Muscle of leg (tissue), 11 donors: ENCODE measurements around the gene SHANK3. TPM values are rescaled to one million over a fixed set of nuclear protein-coding genes. Genes with fewer than 3 reads are reported as not detected.
A peak's percentile ranks its signal among the peaks of the same experiment; 100 is the strongest.

Experiments
- DNase-seq: peaks from one replicate; pipeline ENCODE4 v3.0.0; 2013
- H3K27ac ChIP-seq: one replicate; pipeline ENCODE4 v1.5.1; 2013; ENCODE audit warnings: mild to moderate bottlenecking, low read length, control low read depth
- H3K27me3 ChIP-seq: one replicate; pipeline ENCODE4 v1.6.1; 2013; ENCODE audit warnings: low read length; ENCODE audit not compliant: control insufficient read depth, insufficient read depth
- H3K36me3 ChIP-seq: one replicate; pipeline ENCODE4 v1.6.1; 2013; ENCODE audit warnings: low read length; ENCODE audit not compliant: control insufficient read depth, insufficient read depth
- H3K4me1 ChIP-seq: one replicate; pipeline ENCODE4 v1.6.1; 2013; ENCODE audit warnings: low read length; ENCODE audit not compliant: control insufficient read depth, insufficient read depth
- H3K4me3 ChIP-seq: one replicate; pipeline ENCODE4 v1.5.1; 2013; ENCODE audit warnings: low read length, control low read depth
- H3K9me3 ChIP-seq: replicated peaks from 2 replicates; pipeline ENCODE4 v1.6.1; 2013; ENCODE audit warnings: low read depth, low read length; ENCODE audit not compliant: control insufficient read depth
- WGBS: methylation state at CpG from one replicate; pipeline ENCODE4 v1.1.5; 2013; ENCODE audit warnings: missing lambda C conversion rate; ENCODE audit not compliant: insufficient coverage; 5-methylcytosine and 5-hydroxymethylcytosine counted together
- polyA plus RNA-seq, 8 donors: library from polyadenylated mRNA; unstranded; fragments of 120-200 nt; gene quantifications; one replicate each; pipeline versions ENCODE4 v1.2.1 to v1.2.3, GENCODE V29; 2013; ENCODE audit warnings: inconsistent platforms in 1 of 8, low replicate concordance in 1 of 8; ENCODE audit not compliant: insufficient read length in 8 of 8, insufficient read depth in 1 of 8
- total RNA-seq: library from RNA; stranded (reverse); fragments of 120-200 nt; gene quantifications from one replicate; pipeline ENCODE4 v1.2.4, GENCODE V29; 2013

The SHANK3 gene
- total and polyA plus RNA-seq, 9 donors, result 4.3 to 25.1 (median 15.5) TPM

GRCh38 chr22:50672041-50672440 lies 582 bp upstream of the SHANK3 start:
- Histone ChIP-seq H3K27me3 (peaks cover 52% of the 10 kb centered on the region), H3K4me3 (no peak overlapping the region), H3K9me3 (no peaks in the 10 kb centered on the region), H3K4me1 (peaks cover 8% of the 10 kb centered on the region), H3K36me3 (no peaks in the 10 kb centered on the region), H3K27ac (peak overlapping the region; percentile 69)
- WGBS, result 70% methylated on average over 8 of the region's 8 CpGs
- no peak for DNase-seq

GRCh38 chr22:50673231-50674129 lies 857 bp downstream of the SHANK3 start:
- peak overlapping the region; percentile 65 for H3K27ac ChIP-seq
- H3K27me3 ChIP-seq, result peaks cover 52% of the 10 kb centered on the region
- under 1% methylated on average over 42 of the region's 69 CpGs for WGBS

GRCh38 chr22:50674130-50674500 lies 1.5 kb downstream of the SHANK3 start:
- Histone ChIP-seq H3K4me1 (peaks cover 8% of the 10 kb centered on the region), H3K4me3 (peak overlapping the region; percentile 40)
- 0% methylated on average over 12 of the region's 43 CpGs for WGBS

More at GRCh38 chr22:50673231-50674129, 857 bp downstream of the SHANK3 start:
- Histone ChIP-seq H3K4me1 (peaks cover 8% of the 10 kb centered on the region), H3K4me3 (peak overlapping the region; percentile 40), H3K36me3 (no peaks in the 10 kb centered on the region), H3K9me3 (no peaks in the 10 kb centered on the region)
- DNase-seq, result no peak

GRCh38 chr22:50674606-50675552 lies 2.3 kb downstream of the SHANK3 start:
- Histone ChIP-seq H3K27me3 (peaks cover 52% of the 10 kb centered on the region), H3K4me1 (peaks cover 8% of the 10 kb centered on the region), H3K4me3 (peak overlapping the region; percentile 29), H3K27ac (no peak overlapping the region), H3K36me3 (no peaks in the 10 kb centered on the region), H3K9me3 (no peaks in the 10 kb centered on the region)
- DNase-seq, result peak; percentile 43
- WGBS, result 3% methylated on average over 103 of the region's 105 CpGs

More at GRCh38 chr22:50674130-50674500, 1.5 kb downstream of the SHANK3 start:
- peaks cover 52% of the 10 kb centered on the region for H3K27me3 ChIP-seq
- H3K36me3 ChIP-seq, result no peaks in the 10 kb centered on the region
- no peak overlapping the region for H3K27ac ChIP-seq
- no peak for DNase-seq
- no peaks in the 10 kb centered on the region for H3K9me3 ChIP-seq

- 75% methylated on average over 8 of the region's 9 CpGs for WGBS
- Histone ChIP-seq H3K36me3 (no peaks in the 10 kb centered on the region), H3K27me3 (peaks cover 50% of the 10 kb centered on the region), H3K4me1 (peaks cover 8% of the 10 kb centered on the region), H3K4me3 (peak overlapping the region; percentile 29), H3K27ac (no peak overlapping the region), H3K9me3 (no peaks in the 10 kb centered on the region)
- DNase-seq, result no peak
These were observed 3.0 kb downstream of the SHANK3 start for GRCh38 chr22:50675553-50676179.

GRCh38 chr22:50676180-50676636 lies 3.6 kb downstream of the SHANK3 start:
- 86% methylated on average over 12 of the region's 14 CpGs for WGBS
- no peak for DNase-seq
- Histone ChIP-seq H3K9me3 (no peaks in the 10 kb centered on the region), H3K36me3 (no peaks in the 10 kb centered on the region), H3K27me3 (peaks cover 47% of the 10 kb centered on the region), H3K27ac (no peak overlapping the region), H3K4me1 (peaks cover 8% of the 10 kb centered on the region), H3K4me3 (peak overlapping the region; percentile 9)

- no peaks in the 10 kb centered on the region for H3K36me3 ChIP-seq
- 75% methylated on average over 4 of the region's 10 CpGs for WGBS
- no peak for DNase-seq
- H3K4me3 ChIP-seq, result no peak overlapping the region
- peaks cover 41% of the 10 kb centered on the region for H3K27me3 ChIP-seq
- H3K27ac ChIP-seq, result no peak overlapping the region
- no peaks in the 10 kb centered on the region for H3K9me3 ChIP-seq
- H3K4me1 ChIP-seq, result peaks cover 8% of the 10 kb centered on the region
These were observed 4.3 kb downstream of the SHANK3 start for GRCh38 chr22:50676661-50677492.

- no peaks in the 10 kb centered on the region for H3K36me3 ChIP-seq
- 84% methylated on average over 11 of the region's 13 CpGs for WGBS
- H3K9me3 ChIP-seq, result no peaks in the 10 kb centered on the region
- H3K4me1 ChIP-seq, result peaks cover 8% of the 10 kb centered on the region
- no peak for DNase-seq
- peaks cover 35% of the 10 kb centered on the region for H3K27me3 ChIP-seq
- H3K27ac ChIP-seq, result no peak overlapping the region
- H3K4me3 ChIP-seq, result no peak overlapping the region
These were observed 5.0 kb downstream of the SHANK3 start for GRCh38 chr22:50677493-50678217.
